Epidermal melanocyte (primary cell): ENCODE data around the gene KDM4B.

Source experiments
- DNase-seq: peaks from one replicate; pipeline ENCODE4 v3.0.0; 2011; ENCODE audit warnings: low spot score; ENCODE audit not compliant: insufficient read length

Gene KDM4B

GRCh38 chr19:5120321-5120720, 151.4 kb downstream of the KDM4B start:
- DNase-seq: no peak

- no peak for DNase-seq
These were observed 151.9 kb downstream of the KDM4B start for GRCh38 chr19:5120833-5121232.

GRCh38 chr19:5121266-5122120, 152.6 kb downstream of the KDM4B start:
- no peak for DNase-seq

- DNase-seq: no peak
These were observed 153.1 kb downstream of the KDM4B start for GRCh38 chr19:5122121-5122400.

GRCh38 chr19:5122671-5123409, 153.9 kb downstream of the KDM4B start:
- DNase-seq: no peak

- no peak for DNase-seq
These were observed 154.7 kb downstream of the KDM4B start for GRCh38 chr19:5123646-5124045.

GRCh38 chr19:5124111-5124855, 155.4 kb downstream of the KDM4B start:
- no peak for DNase-seq

- no peak for DNase-seq
These were observed 156.5 kb downstream of the KDM4B start for GRCh38 chr19:5125376-5125775.

- DNase-seq: no peak
These were observed 157.0 kb downstream of the KDM4B start for GRCh38 chr19:5125797-5126497.

GRCh38 chr19:5126498-5127223, 157.7 kb downstream of the KDM4B start:
- no peak for DNase-seq

- no peak for DNase-seq
These were observed 158.8 kb downstream of the KDM4B start for GRCh38 chr19:5127717-5128116.

GRCh38 chr19:5128251-5128935, 159.5 kb downstream of the KDM4B start:
- no peak for DNase-seq

- no peak for DNase-seq
These were observed 160.1 kb downstream of the KDM4B start for GRCh38 chr19:5128936-5129389.

- no peak for DNase-seq
These were observed 160.8 kb downstream of the KDM4B start for GRCh38 chr19:5129691-5130090.

- DNase-seq: no peak
These were observed 161.6 kb downstream of the KDM4B start for GRCh38 chr19:5130371-5131030.

- DNase-seq: no peak
These were observed 162.2 kb downstream of the KDM4B start for GRCh38 chr19:5131031-5131505.

- no peak for DNase-seq
These were observed 162.7 kb downstream of the KDM4B start for GRCh38 chr19:5131506-5132205.

GRCh38 chr19:5132206-5132560, 163.3 kb downstream of the KDM4B start:
- no peak for DNase-seq
